ENCODE data around the gene TBRG1. TPM values are rescaled to one million over a fixed set of nuclear protein-coding genes. Genes with fewer than 3 reads are reported as not detected.

Gene TBRG1
- total and polyA plus RNA-seq, 2 of the 4 experiments (the other 2 are of a cell fraction): 13.3 to 23.2 TPM

- H2AFZ ChIP-seq (replicated peaks; ENCODE audit: low read length, poor library complexity): no peak overlapping the region
- intact Hi-C loops (cut with micrococcal nuclease) (no loop called here), in situ Hi-C loops (cut with MboI; ENCODE audit: low sequenced_read_pairs) (loop anchor here (25.0 kb wide), 1 partner anchor 535 kb away; no protein-coding TSS in a partner anchor), dilution Hi-C loops (cut with HindIII; ENCODE audit: low sequenced_read_pairs, unreplicated experiment) (no loop called here)
- no peak for TF ChIP-seq CEBPB (IDR thresholded peaks at IDR 0.05; ENCODE audit: low read depth, low read length)
- no peak for TF ChIP-seq CTCF (conservative IDR thresholded peaks at IDR 0.05; ENCODE audit: low read depth, low read length)
- no peak overlapping the region for H2AK9ac ChIP-seq (replicated peaks; ENCODE audit: low read depth, low read length, poor library complexity)
- POLR2A ChIA-PET (ENCODE audit: unreplicated experiment): no interaction called here
- H2BK120ac ChIP-seq (ENCODE audit: low read depth, low read length): no peak overlapping the region
- H2BK15ac ChIP-seq (ENCODE audit: low read depth, low read length): no peak overlapping the region
- H3K4me3 ChIP-seq (ENCODE audit: insufficient read depth, low read depth, low read length): no peak overlapping the region
- CTCF ChIA-PET: no interaction called here
- no TSS peak for BruUV-seq (replicated peaks)
- no peak overlapping the region for H3K14ac ChIP-seq (replicated peaks; ENCODE audit: low read depth, low read length)
- no peak overlapping the region for H2BK20ac ChIP-seq (ENCODE audit: low read depth, low read length)
- no peak overlapping the region for H4K91ac ChIP-seq (ENCODE audit: insufficient read depth, low read depth, low read length)
- H3K9me1 ChIP-seq (ENCODE audit: insufficient read depth, low read length): no peaks in the 10 kb centered on the region
- no peaks in the 10 kb centered on the region for H3K36me3 ChIP-seq (ENCODE audit: control insufficient read depth, insufficient read depth, low read length)
- H3K4me2 ChIP-seq (ENCODE audit: low read depth, low read length): no peak overlapping the region
- no peaks in the 10 kb centered on the region for H4K20me1 ChIP-seq (ENCODE audit: insufficient read depth, low read length)
- H3K23ac ChIP-seq (ENCODE audit: low read depth, low read length): no peak overlapping the region
- H3K9me3 ChIP-seq (ENCODE audit: control insufficient read depth, insufficient read depth, low read length): no peaks in the 10 kb centered on the region
- no peak for ATAC-seq (ENCODE audit: low read depth)
- no peak overlapping the region for H2BK5ac ChIP-seq (ENCODE audit: low read depth, low read length, poor library complexity, severe bottlenecking)
- no peak overlapping the region for H4K5ac ChIP-seq (ENCODE audit: low read depth, low read length)
- no peak overlapping the region for H3K56ac ChIP-seq (ENCODE audit: extremely low read depth, insufficient read depth, low read length)
- no peak overlapping the region for H3K9ac ChIP-seq (ENCODE audit: low read depth, low read length)
- H3K18ac ChIP-seq (ENCODE audit: low read depth, low read length): no peak overlapping the region
- no peak overlapping the region for H2AK5ac ChIP-seq (ENCODE audit: low read depth, low read length)
- H3K27ac ChIP-seq (ENCODE audit: insufficient read depth, low read length): no peak overlapping the region
- DNase-seq: no peak
- no peak overlapping the region for H4K8ac ChIP-seq (ENCODE audit: low read depth in 2 of 2, low read length in 2 of 2)
- no peaks in the 10 kb centered on the region for H3K79me1 ChIP-seq (ENCODE audit: low read depth in 1 of 2, low read length in 2 of 2)
- H3K27me3 ChIP-seq (ENCODE audit: control insufficient read depth, insufficient read depth, low read length): peaks cover 4% of the 10 kb centered on the region; the same call in 1 of the 2 replicates
- H3K4me1 ChIP-seq (ENCODE audit: control insufficient read depth, insufficient read depth, low read length): no peaks in the 10 kb centered on the region
- H3K4ac ChIP-seq (ENCODE audit: low read depth, low read length): no peak overlapping the region
Observed at GRCh38 chr11:124597626-124598025, 25.0 kb upstream of the TBRG1 start.
